Smooth muscle cell (in vitro differentiated cells): ENCODE results near the gene SCP2D1. TPM values are rescaled to one million over a fixed set of nuclear protein-coding genes. Genes with fewer than 3 reads are reported as not detected.

Experiments used
- DNase-seq: peaks from one replicate; lab custom pipeline; 2025; ENCODE audit not compliant: unreplicated experiment; lab: John Stamatoyannopoulos, UW
- H2AFZ ChIP-seq: fragments of 200-600 bp; sonication (generic); 2 replicates; pipeline ENCODE4 v1.6.0; 2016; ENCODE audit warnings: antibody characterized with exemption, low read depth, mild to moderate bottlenecking
- H3F3A ChIP-seq: fragments of 200-600 bp; sonication (generic); 2 replicates; pipeline ENCODE4 v1.6.0; 2017; ENCODE audit warnings: antibody characterized with exemption, low read depth
- H3K27ac ChIP-seq: fragments of 200-600 bp; sonication (generic); 2 replicates; pipeline ENCODE4 v1.5.1; 2016; ENCODE audit warnings: low read depth, mild to moderate bottlenecking
- H3K27me3 ChIP-seq: fragments of 200-600 bp; sonication (generic); 2 replicates; pipeline ENCODE4 v1.6.1; 2016; ENCODE audit warnings: low read depth, mild to moderate bottlenecking
- H3K36me3 ChIP-seq: fragments of 200-600 bp; sonication (generic); 2 replicates; pipeline ENCODE4 v1.5.1; 2016; ENCODE audit warnings: low read depth
- H3K4me1 ChIP-seq: fragments of 200-600 bp; sonication (generic); 2 replicates; pipeline ENCODE4 v1.5.1; 2016; ENCODE audit warnings: low read depth
- H3K4me2 ChIP-seq: fragments of 200-600 bp; sonication (generic); 2 replicates; pipeline ENCODE4 v1.6.0; 2016; ENCODE audit warnings: mild to moderate bottlenecking
- H3K4me3 ChIP-seq: fragments of 200-600 bp; sonication (generic); 2 replicates; pipeline ENCODE4 v1.5.1; 2016; ENCODE audit warnings: mild to moderate bottlenecking
- H3K79me2 ChIP-seq: fragments of 200-600 bp; sonication (generic); 2 replicates; pipeline ENCODE4 v1.6.0; 2016; ENCODE audit warnings: low read depth, mild to moderate bottlenecking
- H3K9ac ChIP-seq: fragments of 200-600 bp; sonication (generic); 2 replicates; pipeline ENCODE4 v1.6.0; 2016; ENCODE audit warnings: low read depth
- H3K9me3 ChIP-seq: fragments of 200-600 bp; sonication (generic); replicated peaks from 2 replicates; pipeline ENCODE4 v1.5.1; 2016; ENCODE audit warnings: low read depth
- H4K20me1 ChIP-seq: fragments of 200-600 bp; sonication (generic); 2 replicates; pipeline ENCODE4 v1.6.0; 2016; ENCODE audit warnings: low read depth
- WGBS: methylation state at CpG from one replicate; pipeline ENCODE4 v1.1.7; 2016; ENCODE audit warnings: low lambda C conversion rate; 5-methylcytosine and 5-hydroxymethylcytosine counted together
- polyA plus RNA-seq: library from polyadenylated mRNA; unstranded; fragments of >200 nt; fragmentation: Nextera tagmentation; extraction: Ambion mirVana; gene quantifications from 2 replicates; pipeline ENCODE4 v1.2.1, GENCODE V29; 2016
- total RNA-seq: library from RNA; depleted of rRNA; stranded (reverse); fragments of >200 nt; gene quantifications from 2 replicates; pipeline ENCODE4 v1.2.3, GENCODE V29; 2014
- TF ChIP-seq, protein P1 (sequence below): fragments of 200-600 bp; sonication (generic); IDR thresholded peaks from 2 replicates; pipeline ENCODE4 v1.5.1; 2017; ENCODE audit warnings: borderline replicate concordance, mild to moderate bottlenecking, antibody characterized with exemption; ENCODE audit not compliant: insufficient read depth, poor library complexity, severe bottlenecking

Gene SCP2D1
- total and polyA plus RNA-seq, 2 experiments from 2014 or later: not detected

DNA sequence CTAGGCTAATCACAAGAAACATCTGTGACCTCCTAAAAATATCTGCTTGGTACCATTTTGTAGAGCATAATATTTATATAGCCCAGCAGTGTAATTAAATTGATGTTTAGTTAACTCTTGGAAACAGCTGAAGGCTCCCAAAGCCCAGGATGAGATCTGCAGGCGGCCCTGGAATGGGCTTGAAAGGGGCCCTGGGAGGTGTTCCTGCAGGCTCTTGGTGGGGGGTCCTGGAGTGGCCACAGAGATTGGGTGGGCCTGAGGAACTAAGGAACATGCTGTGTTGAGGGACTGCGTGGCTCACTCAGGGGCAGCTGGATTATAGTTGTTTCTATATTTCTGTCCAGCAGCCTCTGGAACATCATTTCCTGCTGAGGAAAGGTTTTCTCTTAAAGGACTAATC, 9.2 kb downstream of the SCP2D1 start:
- Histone ChIP-seq H3K27ac (no peak overlapping the region), H3K9ac (no peak overlapping the region), H3K36me3 (no peaks in the 10 kb centered on the region), H3K4me3 (no peak overlapping the region), H4K20me1 (no peaks in the 10 kb centered on the region), H3K4me1 (no peaks in the 10 kb centered on the region), H2AFZ (no peak overlapping the region), H3K79me2 (no peaks in the 10 kb centered on the region), H3F3A (no peaks in the 10 kb centered on the region), H3K9me3 (no peaks in the 10 kb centered on the region), H3K4me2 (no peak overlapping the region), H3K27me3 (no peaks in the 10 kb centered on the region)
- WGBS: 77% methylated on average over 2 of the region's 2 CpGs
- DNase-seq: no peak
- TF ChIP-seq, protein P1, sequence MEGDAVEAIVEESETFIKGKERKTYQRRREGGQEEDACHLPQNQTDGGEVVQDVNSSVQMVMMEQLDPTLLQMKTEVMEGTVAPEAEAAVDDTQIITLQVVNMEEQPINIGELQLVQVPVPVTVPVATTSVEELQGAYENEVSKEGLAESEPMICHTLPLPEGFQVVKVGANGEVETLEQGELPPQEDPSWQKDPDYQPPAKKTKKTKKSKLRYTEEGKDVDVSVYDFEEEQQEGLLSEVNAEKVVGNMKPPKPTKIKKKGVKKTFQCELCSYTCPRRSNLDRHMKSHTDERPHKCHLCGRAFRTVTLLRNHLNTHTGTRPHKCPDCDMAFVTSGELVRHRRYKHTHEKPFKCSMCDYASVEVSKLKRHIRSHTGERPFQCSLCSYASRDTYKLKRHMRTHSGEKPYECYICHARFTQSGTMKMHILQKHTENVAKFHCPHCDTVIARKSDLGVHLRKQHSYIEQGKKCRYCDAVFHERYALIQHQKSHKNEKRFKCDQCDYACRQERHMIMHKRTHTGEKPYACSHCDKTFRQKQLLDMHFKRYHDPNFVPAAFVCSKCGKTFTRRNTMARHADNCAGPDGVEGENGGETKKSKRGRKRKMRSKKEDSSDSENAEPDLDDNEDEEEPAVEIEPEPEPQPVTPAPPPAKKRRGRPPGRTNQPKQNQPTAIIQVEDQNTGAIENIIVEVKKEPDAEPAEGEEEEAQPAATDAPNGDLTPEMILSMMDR: no peak

DNA sequence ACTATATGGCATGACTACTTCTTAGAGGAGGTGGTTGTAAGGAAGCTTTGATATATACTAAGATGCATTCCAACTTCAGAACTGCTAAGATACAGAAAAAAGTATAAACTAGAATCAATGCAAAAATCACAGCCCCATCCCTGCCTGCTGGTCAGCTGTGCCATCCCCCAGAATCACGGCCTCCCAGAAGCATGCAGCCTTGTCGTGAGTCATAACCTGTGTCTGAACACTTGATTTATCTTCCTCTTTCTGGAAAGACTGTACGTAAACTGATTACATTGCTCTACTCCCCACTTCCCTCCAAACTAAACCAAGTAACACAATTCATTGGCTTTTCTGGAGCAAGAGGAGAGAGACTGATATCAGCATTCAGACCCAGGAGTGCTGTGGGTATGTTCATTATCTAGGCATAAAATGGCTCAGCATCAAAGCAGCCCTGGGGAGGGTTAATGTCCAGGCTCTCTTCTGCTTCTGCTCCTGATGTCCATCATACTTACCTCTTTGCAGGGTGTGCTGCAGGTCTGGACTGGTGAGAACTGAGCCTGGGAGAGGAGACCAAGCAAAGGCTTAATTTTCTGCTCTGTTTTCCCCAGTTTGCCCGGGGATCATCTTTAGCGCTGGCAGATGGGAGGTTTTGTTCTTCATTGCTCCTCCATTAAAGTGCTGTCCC, 18.4 kb downstream of the SCP2D1 start:
- DNase-seq: no peak
- Histone ChIP-seq H3K9ac (peak overlapping the region; percentile 32), H3K79me2 (no peaks in the 10 kb centered on the region), H3K4me3 (no peak overlapping the region), H3K4me1 (peaks cover 15% of the 10 kb centered on the region), H3K27ac (peak overlapping the region; percentile 81), H2AFZ (peak overlapping the region; percentile 60), H3K9me3 (no peaks in the 10 kb centered on the region), H3K4me2 (peak overlapping the region; percentile 60), H3K36me3 (no peaks in the 10 kb centered on the region), H3F3A (peaks cover 8% of the 10 kb centered on the region), H4K20me1 (no peaks in the 10 kb centered on the region), H3K27me3 (no peaks in the 10 kb centered on the region)
- 39% methylated on average over 5 of the region's 5 CpGs for WGBS
- TF ChIP-seq, protein P1: no peak

DNA sequence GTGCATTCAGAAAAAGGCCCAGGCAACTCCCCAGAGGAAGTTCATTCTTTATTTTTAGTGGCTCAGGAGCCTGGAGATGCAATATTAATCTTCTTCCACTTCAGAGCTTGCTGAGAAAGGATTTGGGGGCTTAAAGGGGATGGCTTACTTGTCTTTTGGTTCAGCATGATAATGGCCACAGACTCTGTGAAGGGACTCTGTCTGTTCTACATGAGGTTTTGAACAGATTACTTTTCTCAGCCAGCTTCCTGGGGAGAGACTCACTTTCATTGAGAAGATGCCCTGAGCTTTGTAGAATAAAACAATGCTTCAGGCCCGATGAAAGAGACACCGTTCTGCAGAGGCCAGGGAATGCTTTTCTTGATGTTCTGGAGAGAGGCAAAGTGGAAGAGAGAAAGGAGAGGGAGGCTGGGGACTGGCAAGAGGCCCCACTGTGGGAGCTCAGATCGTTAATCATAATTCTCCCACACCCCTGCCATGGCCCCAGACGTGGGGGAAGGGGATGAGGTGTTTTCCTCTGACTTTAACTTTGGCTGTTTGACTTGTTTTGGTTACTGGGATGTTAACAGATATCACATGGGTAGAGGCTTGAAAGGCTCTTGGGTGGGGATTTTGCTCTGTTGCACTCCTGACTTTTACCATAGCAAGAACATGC, 19.1 kb downstream of the SCP2D1 start:
- Histone ChIP-seq H3K9me3 (no peaks in the 10 kb centered on the region), H3K27ac (peak overlapping the region; percentile 81), H3K4me1 (peaks cover 15% of the 10 kb centered on the region), H4K20me1 (no peaks in the 10 kb centered on the region), H3K4me2 (peak overlapping the region; percentile 60), H3F3A (peaks cover 8% of the 10 kb centered on the region), H3K36me3 (no peaks in the 10 kb centered on the region), H3K9ac (peak overlapping the region; percentile 32), H3K4me3 (no peak overlapping the region), H2AFZ (peak overlapping the region; percentile 60), H3K79me2 (no peaks in the 10 kb centered on the region), H3K27me3 (no peaks in the 10 kb centered on the region)
- TF ChIP-seq, protein P1: no peak
- no peak for DNase-seq
- 38% methylated on average over 4 of the region's 4 CpGs for WGBS
